Fibroblast of the conjunctiva (primary cell): ENCODE data around the gene HSCB.
A peak's percentile ranks its signal among the peaks of the same experiment; 100 is the strongest.
"Not testable (repeated sequence)": the region's sequence is repeated elsewhere in the genome, so short reads cannot be mapped to it uniquely, and the experiment has no call there.

Experiments
- DNase-seq: peaks from one replicate; pipeline ENCODE4 v3.0.0-alpha.2; 2010; ENCODE audit warnings: low read depth

The HSCB gene

GRCh38 chr22:28741785-28742561 lies at the start of gene HSCB, which contains the start of gene CHEK2:
Gene HSCB (plus strand): TSS chr22:28742039. CDS start chr22:28742096, 57 bp downstream.
Gene CHEK2 (minus strand): TSS chr22:28741820. CDS start chr22:28734721, 7,099 bp downstream.
- peak; percentile 98 for DNase-seq

GRCh38 chr22:28693041-28693760 lies 48.6 kb upstream of the HSCB start:
- not testable (repeated sequence) for DNase-seq

- DNase-seq, result no peak
Observed at GRCh38 chr22:28702891-28703290, 38.9 kb upstream of the HSCB start.

GRCh38 chr22:28703436-28703835 lies 38.4 kb upstream of the HSCB start:
- DNase-seq, result peak; percentile 36

- DNase-seq, result no peak
Observed at GRCh38 chr22:28706845-28707244, 35.0 kb upstream of the HSCB start.

GRCh38 chr22:28710107-28710506 lies 31.7 kb upstream of the HSCB start:
- no peak for DNase-seq

GRCh38 chr22:28710576-28711191 lies 31.2 kb upstream of the HSCB start:
- DNase-seq, result peak; percentile 88

GRCh38 chr22:28711341-28711740 lies 30.5 kb upstream of the HSCB start:
- DNase-seq, result no peak

- DNase-seq, result peak; percentile 93
Observed at GRCh38 chr22:28711820-28712777, 29.7 kb upstream of the HSCB start.

GRCh38 chr22:28714043-28714628 lies 27.7 kb upstream of the HSCB start:
- DNase-seq, result no peak

- DNase-seq, result no peak
Observed at GRCh38 chr22:28715611-28716010, 26.2 kb upstream of the HSCB start.

- DNase-seq, result no peak
Observed at GRCh38 chr22:28716686-28717085, 25.2 kb upstream of the HSCB start.

GRCh38 chr22:28718044-28718443 lies 23.8 kb upstream of the HSCB start:
- DNase-seq, result no peak

GRCh38 chr22:28728002-28728401 lies 13.8 kb upstream of the HSCB start:
- no peak for DNase-seq

- no peak for DNase-seq
Observed at GRCh38 chr22:28728621-28729313, 13.1 kb upstream of the HSCB start.

- DNase-seq, result no peak
Observed at GRCh38 chr22:28730179-28730578, 11.7 kb upstream of the HSCB start.

GRCh38 chr22:28734393-28734792 lies 7.4 kb upstream of the HSCB start:
- no peak for DNase-seq

GRCh38 chr22:28736301-28737155 lies 5.3 kb upstream of the HSCB start:
- no peak for DNase-seq

- DNase-seq, result no peak
Observed at GRCh38 chr22:28737701-28738100, 4.1 kb upstream of the HSCB start.

- DNase-seq, result not testable (repeated sequence)
Observed at GRCh38 chr22:28738876-28739275, 3.0 kb upstream of the HSCB start.
